HepG2 (cell line): ENCODE results near the gene NME4. TPM values are rescaled to one million over a fixed set of nuclear protein-coding genes. Genes with fewer than 3 reads are reported as not detected.

Experiments used
- ATAC-seq: fragments of 200-7000 bp; cut with Tn5 transposase; 3 replicates; pipeline ENCODE4 v1.9.1; 2020; ENCODE audit warnings: mild to moderate bottlenecking, moderate library complexity
- BruUV-seq: library from RNA; stranded (reverse); fragments of 400-500 nt; replicated peaks from 2 replicates; lab custom pipeline; 2021; lab: Mats Ljungman, UMichigan
- CTCF ChIA-PET: fragments of 300-600 bp; formaldehyde crosslinking; extraction: SDS; loops from one replicate; lab custom pipeline; 2021; ENCODE audit warnings: low total read pairs, inconsistent platforms, low intra/inter-chr PET ratio; lab: Yijun Ruan, JAX
- POLR2A ChIA-PET: fragments of 350-600 bp; sonication (Branson Sonifier 250); formaldehyde crosslinking; loops from one replicate; lab custom pipeline; 2020; ENCODE audit warnings: antibody characterized with exemption, inconsistent platforms; lab: Yijun Ruan, JAX
- DNase-seq: peaks from one replicate; pipeline ENCODE4 v3.0.0-alpha.2; 2015; ENCODE audit warnings: low spot score
- FAIRE-seq: peaks from 3 replicates; lab custom pipeline; 2011; peaks lifted over from hg19 to GRCh38; lab: Jason Lieb, UNC
- H2AFZ ChIP-seq: one replicate; pipeline ENCODE4 v1.6.1; 2011; ENCODE audit warnings: low read length, inconsistent platforms
- H3K27ac ChIP-seq: fragments of 300-600 bp; 3 replicates; pipeline ENCODE4 v1.8.0; 2011; ENCODE audit warnings: mixed run types, mild to moderate bottlenecking, mixed read lengths, low read length, inconsistent platforms; ENCODE audit not compliant: insufficient read depth; ENCODE audit errors: extremely low read length
- H3K27me3 ChIP-seq, 2 experiments: fragments of 200-600 bp in 1 of 2; 2 replicates in 1 of 2; 3 replicates in 1 of 2; pipeline versions ENCODE4 v1.6.0 to v1.8.0; 2011; ENCODE audit warnings: low read length in 2 of 2, mild to moderate bottlenecking in 2 of 2, moderate library complexity in 2 of 2, inconsistent platforms in 1 of 2; ENCODE audit not compliant: insufficient read depth in 2 of 2, control insufficient read depth in 1 of 2
- H3K36me3 ChIP-seq, 2 experiments: fragments of 200-600 bp in 1 of 2; replicated peaks in 1 of 2; 2 replicates in 1 of 2; 3 replicates in 1 of 2; pipeline versions ENCODE4 v1.5.1 to v1.8.0; 2011; ENCODE audit warnings: low read length in 2 of 2, inconsistent platforms in 1 of 2; ENCODE audit not compliant: insufficient read depth in 2 of 2, control insufficient read depth in 1 of 2
- H3K4me1 ChIP-seq: 2 replicates; pipeline ENCODE4 v1.5.1; 2012; ENCODE audit warnings: low read length, inconsistent platforms; ENCODE audit not compliant: insufficient read depth
- H3K4me2 ChIP-seq: 2 replicates; pipeline ENCODE4 v1.6.0; 2011; ENCODE audit warnings: low read depth, low read length, inconsistent platforms
- H3K4me3 ChIP-seq, 3 experiments: fragments of 200-600 bp in 1 of 3; sonication (generic), shearing (Covaris generic) in 1 of 3; replicated peaks in 1 of 3; 2 replicates each; pipeline ENCODE4 v1.5.1; 2011 to 2016; ENCODE audit warnings: low read length in 3 of 3, inconsistent platforms in 2 of 3, low read depth in 2 of 3, mild to moderate bottlenecking in 2 of 3, control low read depth in 1 of 3, mixed read lengths in 1 of 3; ENCODE audit not compliant: insufficient read depth in 1 of 3
- H3K79me2 ChIP-seq: one replicate; pipeline ENCODE4 v1.6.1; 2011; ENCODE audit warnings: low read length, inconsistent platforms; ENCODE audit not compliant: insufficient read depth
- H3K9ac ChIP-seq: 2 replicates; pipeline ENCODE4 v1.6.0; 2011; ENCODE audit warnings: mild to moderate bottlenecking, low read depth, low read length, inconsistent platforms; ENCODE audit not compliant: insufficient read depth
- H3K9me3 ChIP-seq: 2 replicates; pipeline ENCODE4 v1.5.1; 2012; ENCODE audit warnings: mild to moderate bottlenecking, low read length
- H4K20me1 ChIP-seq: 2 replicates; pipeline ENCODE4 v1.6.0; 2011; ENCODE audit warnings: inconsistent platforms, mild to moderate bottlenecking, low read length, moderate library complexity; ENCODE audit not compliant: insufficient read depth
- CTCF ChIP-seq: sonication (generic); formaldehyde crosslinking; IDR thresholded peaks from 2 replicates; pipeline ENCODE4 v1.5.0; 2020; ENCODE audit warnings: mild to moderate bottlenecking, missing genetic modification reagents, moderate library complexity
- NCOR1 ChIP-seq: fragments of 200-600 bp; sonication (generic); IDR thresholded peaks from 2 replicates; pipeline ENCODE4 v1.7.0; 2017; ENCODE audit warnings: antibody characterized with exemption, low read length, borderline replicate concordance
- PCBP1 ChIP-seq: fragments of 200-400 bp; formaldehyde crosslinking; IDR thresholded peaks from 2 replicates; pipeline ENCODE4 v1.6.1; 2017; ENCODE audit warnings: mild to moderate bottlenecking, low read depth, low read length, borderline replicate concordance
- ZBTB7B ChIP-seq: sonication (generic); formaldehyde crosslinking; IDR thresholded peaks from 2 replicates; pipeline ENCODE4 v1.4.0; 2020; ENCODE audit warnings: missing genetic modification reagents
- ZNF280D ChIP-seq: sonication (generic); formaldehyde crosslinking; IDR thresholded peaks from 2 replicates; pipeline ENCODE4 v1.5.1; 2020; ENCODE audit warnings: mild to moderate bottlenecking, missing genetic modification reagents
- ZNF350 ChIP-seq: sonication (generic); formaldehyde crosslinking; IDR thresholded peaks from 2 replicates; pipeline ENCODE4 v1.4.0; 2020; ENCODE audit warnings: mild to moderate bottlenecking, low read depth, missing genetic modification reagents, borderline replicate concordance
- ZNF629 ChIP-seq: sonication (generic); formaldehyde crosslinking; conservative IDR thresholded peaks from 2 replicates; pipeline ENCODE4 v1.5.0; 2020; ENCODE audit warnings: missing genetic modification reagents
- WGBS: methylation state at CpG from one replicate; pipeline ENCODE4 v1.1.6; 2017; ENCODE audit warnings: low lambda C conversion rate; 5-methylcytosine and 5-hydroxymethylcytosine counted together
- in situ Hi-C: cut with HindIII; loops from 2 replicates; pipeline ENCODE4 v1.10.0; 2017; ENCODE audit warnings: low pct_unique_long_range_greater_than_20kb; ENCODE audit not compliant: extremely low pct_ligation_motif_present
- intact Hi-C: fragments of 100-400 bp; cut with micrococcal nuclease; formaldehyde crosslinking; loops from one replicate; pipeline ENCODE4 v1.10.0; 2022; ENCODE audit not compliant: unreplicated experiment
- polyA plus RNA-seq, 8 experiments: library from polyadenylated mRNA; depleted of rRNA in 3 of 8; stranded (reverse) in 7 of 8; unstranded in 1 of 8; fragments of >200 nt; fragmentation: Illumina TruSeq in 4 of 8; extraction: Trizol in 4 of 8; gene quantifications; 2 replicates each; pipeline versions ENCODE4 v1.2.1 to v1.2.3, GENCODE V29; 2011 to 2016; ENCODE audit warnings: low read depth in 4 of 8, missing spikeins in 1 of 8, mixed read lengths in 1 of 8; ENCODE audit not compliant: insufficient read depth in 1 of 8
- total RNA-seq, 5 experiments: library from RNA; depleted of rRNA; stranded (reverse); fragments of >200 nt; fragmentation: Illumina TruSeq; extraction: Trizol; gene quantifications; 2 replicates each; pipeline ENCODE4 v1.2.3, GENCODE V29; 2016; ENCODE audit warnings: low read depth in 1 of 5

NME4 gene
- total and polyA plus RNA-seq, 2 of the 13 experiments (the other 11 are each of a cell fraction or from before 2014, with no cell fraction given): 121 to 263 TPM

GRCh38 chr16:397736-398332 lies 835 bp downstream of the NME4 start (continued):
- TF ChIP-seq CTCF (CRISPR knock-in tag) (peak; percentile 37; the same call in 1 of the 2 replicates), ZBTB7B (CRISPR knock-in tag) (0 out of 2 replicates have a peak, but pooled peaks have one; percentile 6), ZNF629 (no peak), PCBP1 (0 out of 2 replicates have a peak, but pooled peaks have one; percentile 59), NCOR1 (no peak), ZNF350 (CRISPR knock-in tag) (no peak)

- H3K27me3 ChIP-seq: no peaks in the 10 kb centered on the region
- no peaks in the 10 kb centered on the region for H4K20me1 ChIP-seq
- ATAC-seq (no peak), FAIRE-seq (no peak), DNase-seq (no peak)
- H3K4me3 ChIP-seq: peak overlapping the region in 1 of 3 experiments; percentile 70; a peak in 2 of 6 replicates
- H3K36me3 ChIP-seq: peaks cover 0 to 4% of the 10 kb centered on the region in 2 experiments; a peak in 2 of 5 replicates
- intact Hi-C loops: no loop called here
- POLR2A ChIA-PET: interaction anchor here (0.9 to 1.8 kb wide), 6 partner anchors 15 to 190 kb away, joined by 3 to 7 read pairs (median 4); partner anchors contain the start of gene PGAP6
- CTCF ChIA-PET: no interaction called here
- peak overlapping the region; percentile 88 for H3K4me2 ChIP-seq
- 93% methylated on average over 15 of the region's 24 CpGs for WGBS
- H3K9ac ChIP-seq: peak overlapping the region; percentile 69
- no peaks in the 10 kb centered on the region for H3K9me3 ChIP-seq
- no TSS peak for BruUV-seq
- peaks cover 19% of the 10 kb centered on the region for H3K79me2 ChIP-seq
- peak overlapping the region; percentile 79 for H3K27ac ChIP-seq
- in situ Hi-C loops: loop anchor here (5.0 kb wide), 1 partner anchor 99 kb away; no protein-coding TSS in a partner anchor
- H3K4me1 ChIP-seq: peaks cover 50% of the 10 kb centered on the region
- H2AFZ ChIP-seq: no peak overlapping the region
- TF ChIP-seq ZNF280D (CRISPR knock-in tag): no peak
These were observed 1.8 kb downstream of the NME4 start for GRCh38 chr16:398561-399339.
